HepG2 (cell line): ENCODE results near the gene STOML2. TPM values are rescaled to one million over a fixed set of nuclear protein-coding genes. Genes with fewer than 3 reads are reported as not detected.

Experiments used
- AGO1 ChIP-seq: fragments of 200-400 bp; formaldehyde crosslinking; IDR thresholded peaks from 2 replicates; pipeline ENCODE4 v1.6.1; 2017; ENCODE audit warnings: mild to moderate bottlenecking, low read depth, low read length, moderate library complexity; ENCODE audit not compliant: poor library complexity, severe bottlenecking
- ARHGAP35 ChIP-seq: sonication (generic); formaldehyde crosslinking; IDR thresholded peaks from 2 replicates; pipeline ENCODE4 v1.9.0; 2022; ENCODE audit warnings: mild to moderate bottlenecking, inconsistent platforms, moderate library complexity, missing genetic modification reagents, borderline replicate concordance
- ATRX ChIP-seq: sonication (generic); formaldehyde crosslinking; IDR thresholded peaks from 2 replicates; pipeline ENCODE4 v1.4.0; 2020; ENCODE audit warnings: missing genetic modification reagents, borderline replicate concordance
- CBX2 ChIP-seq, 2 experiments: fragments of 200-600 bp in 1 of 2; sonication (generic); formaldehyde crosslinking in 1 of 2; IDR thresholded peaks; 2 replicates each; pipeline versions ENCODE4 v1.7.0 to v1.8.1; 2018 to 2022; ENCODE audit warnings: low read depth in 2 of 2, low read length in 1 of 2, mild to moderate bottlenecking in 1 of 2, missing genetic modification reagents in 1 of 2
- DR1 ChIP-seq: sonication (generic); formaldehyde crosslinking; IDR thresholded peaks from 2 replicates; pipeline ENCODE4 v1.8.0; 2021; ENCODE audit warnings: mild to moderate bottlenecking, missing genetic modification reagents, inconsistent platforms
- ETV5 ChIP-seq: IDR thresholded peaks from 2 replicates; pipeline ENCODE4 v1.6.1; 2018; ENCODE audit warnings: missing biosample characterization, missing genetic modification reagents, inconsistent platforms, borderline replicate concordance
- GFI1 ChIP-seq: sonication (generic); formaldehyde crosslinking; IDR thresholded peaks from 2 replicates; pipeline ENCODE4 v1.5.0; 2020; ENCODE audit warnings: missing genetic modification reagents, mild to moderate bottlenecking, borderline replicate concordance
- GPN1 ChIP-seq: sonication (generic); formaldehyde crosslinking; IDR thresholded peaks from 2 replicates; pipeline ENCODE4 v1.5.1; 2020; ENCODE audit warnings: missing genetic modification reagents, borderline replicate concordance
- GTF2F1 ChIP-seq: fragments of 150-350 bp; IDR thresholded peaks from 2 replicates; pipeline ENCODE4 v1.6.1; 2014; ENCODE audit warnings: low read length
- HNRNPL ChIP-seq: fragments of 200-400 bp; formaldehyde crosslinking; IDR thresholded peaks from 2 replicates; pipeline ENCODE4 v1.6.1; 2017; ENCODE audit warnings: mild to moderate bottlenecking, low read depth, low read length
- JARID2 ChIP-seq: sonication (generic); formaldehyde crosslinking; IDR thresholded peaks from 2 replicates; pipeline ENCODE4 v1.8.1; 2023; ENCODE audit warnings: missing genetic modification reagents, inconsistent platforms; ENCODE audit not compliant: insufficient replicate concordance
- MEIS2 ChIP-seq: sonication (generic); formaldehyde crosslinking; IDR thresholded peaks from 2 replicates; pipeline ENCODE4 v1.9.0; 2021; ENCODE audit warnings: mild to moderate bottlenecking, missing genetic modification reagents
- PHF8 ChIP-seq: sonication (generic); formaldehyde crosslinking; IDR thresholded peaks from 2 replicates; pipeline ENCODE4 v1.5.0; 2020; ENCODE audit warnings: missing genetic modification reagents
- RBAK ChIP-seq: sonication (generic); formaldehyde crosslinking; IDR thresholded peaks from 2 replicates; pipeline ENCODE4 v1.5.1; 2020; ENCODE audit warnings: mild to moderate bottlenecking, missing genetic modification reagents
- RXRB ChIP-seq: IDR thresholded peaks from 2 replicates; pipeline ENCODE4 v1.6.1; 2016; ENCODE audit warnings: borderline replicate concordance, missing genetic modification reagents, missing compliant biosample characterization
- ZFP36 ChIP-seq: fragments of 150-350 bp; IDR thresholded peaks from 2 replicates; pipeline ENCODE4 v1.6.1; 2018; ENCODE audit warnings: borderline replicate concordance, low read length, low read depth; ENCODE audit not compliant: partially characterized antibody
- ZNF232 ChIP-seq: sonication (generic); formaldehyde crosslinking; IDR thresholded peaks from 2 replicates; pipeline ENCODE4 v1.4.0; 2020; ENCODE audit warnings: missing genetic modification reagents, borderline replicate concordance
- ZNF337 ChIP-seq: sonication (generic); formaldehyde crosslinking; IDR thresholded peaks from 2 replicates; pipeline ENCODE4 v1.5.1; 2020; ENCODE audit warnings: missing genetic modification reagents, low read depth, mild to moderate bottlenecking, borderline replicate concordance
- ZNF772 ChIP-seq: sonication (generic); formaldehyde crosslinking; IDR thresholded peaks from 2 replicates; pipeline ENCODE4 v1.5.0; 2020; ENCODE audit warnings: mild to moderate bottlenecking, missing genetic modification reagents
- ZNF788 ChIP-seq: sonication (generic); formaldehyde crosslinking; IDR thresholded peaks from 2 replicates; pipeline ENCODE4 v1.5.0; 2020; ENCODE audit warnings: mild to moderate bottlenecking, missing genetic modification reagents, borderline replicate concordance
- polyA plus RNA-seq, 8 experiments: library from polyadenylated mRNA; depleted of rRNA in 3 of 8; stranded (reverse) in 7 of 8; unstranded in 1 of 8; fragments of >200 nt; fragmentation: Illumina TruSeq in 4 of 8; extraction: Trizol in 4 of 8; gene quantifications; 2 replicates each; pipeline versions ENCODE4 v1.2.1 to v1.2.3, GENCODE V29; 2011 to 2016; ENCODE audit warnings: low read depth in 4 of 8, missing spikeins in 1 of 8, mixed read lengths in 1 of 8; ENCODE audit not compliant: insufficient read depth in 1 of 8
- total RNA-seq, 5 experiments: library from RNA; depleted of rRNA; stranded (reverse); fragments of >200 nt; fragmentation: Illumina TruSeq; extraction: Trizol; gene quantifications; 2 replicates each; pipeline ENCODE4 v1.2.3, GENCODE V29; 2016; ENCODE audit warnings: low read depth in 1 of 5
- TF ChIP-seq, protein P1 (sequence below): sonication (generic); formaldehyde crosslinking; IDR thresholded peaks from 2 replicates; pipeline ENCODE4 v1.4.0; 2020; ENCODE audit warnings: missing genetic modification reagents, borderline replicate concordance
- TF ChIP-seq, protein P2 (sequence below): sonication (generic); formaldehyde crosslinking; IDR thresholded peaks from 2 replicates; pipeline ENCODE4 v1.8.0; 2022; ENCODE audit warnings: mild to moderate bottlenecking, missing genetic modification reagents
- TF ChIP-seq, protein P3 (sequence below): sonication (generic); formaldehyde crosslinking; IDR thresholded peaks from 2 replicates; pipeline ENCODE4 v1.8.0; 2022; ENCODE audit warnings: mild to moderate bottlenecking, missing genetic modification reagents, moderate library complexity

The STOML2 gene
- total and polyA plus RNA-seq, 2 of the 13 experiments (the other 11 are each of a cell fraction or from before 2014, with no cell fraction given): 245 to 250 TPM

DNA sequence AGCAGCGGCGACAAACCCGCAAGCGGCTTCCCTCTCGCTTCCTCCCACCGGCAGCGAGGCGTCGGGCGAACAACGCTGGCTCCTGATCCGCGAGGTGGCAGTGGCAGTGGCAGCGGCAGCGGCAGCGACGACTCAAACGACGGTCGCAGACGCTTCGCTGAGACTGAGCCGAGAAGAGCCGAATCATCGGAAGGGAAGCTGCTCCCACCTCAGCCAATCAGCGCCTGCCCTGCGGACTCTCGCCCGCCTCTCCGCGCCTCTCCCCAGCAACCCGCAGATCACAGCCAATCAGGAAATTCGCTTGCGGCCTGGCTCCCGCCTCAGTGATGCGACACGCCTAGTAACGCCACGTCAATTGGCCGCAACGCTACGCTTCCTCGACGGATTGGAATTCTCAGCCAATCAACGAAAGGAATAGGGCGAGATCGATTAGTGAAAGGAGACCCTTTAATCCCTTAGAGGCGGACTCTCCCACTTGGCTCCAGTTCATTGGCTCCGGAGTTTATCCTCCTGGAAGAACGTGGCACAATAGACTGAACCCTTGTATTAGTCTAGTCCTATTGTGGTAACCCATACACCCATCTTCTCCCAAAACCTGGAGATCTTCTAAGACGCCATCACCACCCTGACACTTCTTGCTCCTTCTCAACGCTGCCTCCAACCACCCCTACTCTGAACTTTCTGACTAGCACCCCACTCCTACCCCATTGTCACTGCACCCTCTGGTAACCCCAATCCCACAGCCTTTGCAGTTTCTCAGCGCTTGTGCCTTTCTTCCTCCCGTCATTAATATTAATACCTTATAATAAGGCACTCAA, 30.3 kb downstream of the STOML2 start, which contains the start of gene VCP (continued):
- TF ChIP-seq, protein P1, sequence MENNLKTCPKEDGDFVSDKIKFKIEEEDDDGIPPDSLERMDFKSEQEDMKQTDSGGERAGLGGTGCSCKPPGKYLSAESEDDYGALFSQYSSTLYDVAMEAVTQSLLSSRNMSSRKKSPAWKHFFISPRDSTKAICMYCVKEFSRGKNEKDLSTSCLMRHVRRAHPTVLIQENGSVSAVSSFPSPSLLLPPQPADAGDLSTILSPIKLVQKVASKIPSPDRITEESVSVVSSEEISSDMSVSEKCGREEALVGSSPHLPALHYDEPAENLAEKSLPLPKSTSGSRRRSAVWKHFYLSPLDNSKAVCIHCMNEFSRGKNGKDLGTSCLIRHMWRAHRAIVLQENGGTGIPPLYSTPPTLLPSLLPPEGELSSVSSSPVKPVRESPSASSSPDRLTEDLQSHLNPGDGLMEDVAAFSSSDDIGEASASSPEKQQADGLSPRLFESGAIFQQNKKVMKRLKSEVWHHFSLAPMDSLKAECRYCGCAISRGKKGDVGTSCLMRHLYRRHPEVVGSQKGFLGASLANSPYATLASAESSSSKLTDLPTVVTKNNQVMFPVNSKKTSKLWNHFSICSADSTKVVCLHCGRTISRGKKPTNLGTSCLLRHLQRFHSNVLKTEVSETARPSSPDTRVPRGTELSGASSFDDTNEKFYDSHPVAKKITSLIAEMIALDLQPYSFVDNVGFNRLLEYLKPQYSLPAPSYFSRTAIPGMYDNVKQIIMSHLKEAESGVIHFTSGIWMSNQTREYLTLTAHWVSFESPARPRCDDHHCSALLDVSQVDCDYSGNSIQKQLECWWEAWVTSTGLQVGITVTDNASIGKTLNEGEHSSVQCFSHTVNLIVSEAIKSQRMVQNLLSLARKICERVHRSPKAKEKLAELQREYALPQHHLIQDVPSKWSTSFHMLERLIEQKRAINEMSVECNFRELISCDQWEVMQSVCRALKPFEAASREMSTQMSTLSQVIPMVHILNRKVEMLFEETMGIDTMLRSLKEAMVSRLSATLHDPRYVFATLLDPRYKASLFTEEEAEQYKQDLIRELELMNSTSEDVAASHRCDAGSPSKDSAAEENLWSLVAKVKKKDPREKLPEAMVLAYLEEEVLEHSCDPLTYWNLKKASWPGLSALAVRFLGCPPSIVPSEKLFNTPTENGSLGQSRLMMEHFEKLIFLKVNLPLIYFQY (CRISPR knock-in tag): no peak
- TF ChIP-seq ATRX (CRISPR knock-in tag) (no peak), RXRB (CRISPR knock-in tag) (no peak), ZNF232 (CRISPR knock-in tag) (peak; percentile 67; the same call in 1 of the 2 replicates), HNRNPL (no peak; the same call in 1 of the 2 replicates), ZFP36 (no peak), ZNF788 (CRISPR knock-in tag) (no peak), MEIS2 (CRISPR knock-in tag) (peak; percentile 73; the same call in 1 of the 2 replicates), PHF8 (CRISPR knock-in tag) (no peak; the same call in 1 of the 2 replicates), GTF2F1 (no peak), ZNF337 (CRISPR knock-in tag) (0 out of 2 replicates have a peak, but pooled peaks have one; percentile 38), DR1 (CRISPR knock-in tag) (peak; percentile 48; the same call in 1 of the 2 replicates), GPN1 (CRISPR knock-in tag) (no peak), GFI1 (no peak; the same call in 1 of the 2 replicates), ETV5 (CRISPR knock-in tag) (no peak), ZNF772 (peak; percentile 89; the same call in 1 of the 2 replicates), ARHGAP35 (CRISPR knock-in tag) (0 out of 2 replicates have a peak, but pooled peaks have one; percentile 65), JARID2 (no peak), AGO1 (peak; percentile 17), CBX2 (IDR thresholded peaks at IDR 0.05; ENCODE audit: low read depth, low read length) (no peak), CBX2 (CRISPR knock-in tag; IDR thresholded peaks at IDR 0.05; ENCODE audit: low read depth) (no peak), RBAK (no peak)
- TF ChIP-seq, protein P2, sequence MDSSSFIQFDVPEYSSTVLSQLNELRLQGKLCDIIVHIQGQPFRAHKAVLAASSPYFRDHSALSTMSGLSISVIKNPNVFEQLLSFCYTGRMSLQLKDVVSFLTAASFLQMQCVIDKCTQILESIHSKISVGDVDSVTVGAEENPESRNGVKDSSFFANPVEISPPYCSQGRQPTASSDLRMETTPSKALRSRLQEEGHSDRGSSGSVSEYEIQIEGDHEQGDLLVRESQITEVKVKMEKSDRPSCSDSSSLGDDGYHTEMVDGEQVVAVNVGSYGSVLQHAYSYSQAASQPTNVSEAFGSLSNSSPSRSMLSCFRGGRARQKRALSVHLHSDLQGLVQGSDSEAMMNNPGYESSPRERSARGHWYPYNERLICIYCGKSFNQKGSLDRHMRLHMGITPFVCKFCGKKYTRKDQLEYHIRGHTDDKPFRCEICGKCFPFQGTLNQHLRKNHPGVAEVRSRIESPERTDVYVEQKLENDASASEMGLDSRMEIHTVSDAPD (CRISPR knock-in tag): no peak; the same call in 1 of the 2 replicates
- TF ChIP-seq, protein P3, sequence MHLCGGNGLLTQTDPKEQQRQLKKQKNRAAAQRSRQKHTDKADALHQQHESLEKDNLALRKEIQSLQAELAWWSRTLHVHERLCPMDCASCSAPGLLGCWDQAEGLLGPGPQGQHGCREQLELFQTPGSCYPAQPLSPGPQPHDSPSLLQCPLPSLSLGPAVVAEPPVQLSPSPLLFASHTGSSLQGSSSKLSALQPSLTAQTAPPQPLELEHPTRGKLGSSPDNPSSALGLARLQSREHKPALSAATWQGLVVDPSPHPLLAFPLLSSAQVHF (CRISPR knock-in tag): no peak
